K562 (cell line): ENCODE results near the gene CDKN3. TPM values are rescaled to one million over a fixed set of nuclear protein-coding genes. Genes with fewer than 3 reads are reported as not detected.

Experiments
- ATAC-seq: fragments of 200-7000 bp; cut with Tn5 transposase; 3 replicates; pipeline ENCODE4 v1.9.1; 2020; ENCODE audit warnings: moderate library complexity
- BruUV-seq: library from RNA; stranded (reverse); fragments of 400-500 nt; replicated peaks from 2 replicates; lab custom pipeline; 2021; lab: Mats Ljungman, UMichigan
- CTCF ChIA-PET: fragments of 300-600 bp; formaldehyde crosslinking; extraction: SDS; loops from one replicate; lab custom pipeline; 2021; ENCODE audit warnings: low intra/inter-chr PET ratio; lab: Yijun Ruan, JAX
- POLR2A ChIA-PET: fragments of 300-600, 350-650 bp; sonication (Branson Sonifier 250); formaldehyde crosslinking; extraction: SDS; loops from one replicate; lab custom pipeline; 2021; ENCODE audit warnings: antibody characterized with exemption, inconsistent platforms; lab: Yijun Ruan, JAX
- DNase-seq, 4 experiments: peaks; one replicate each; pipeline versions ENCODE4 v3.0.0 to v3.0.0-alpha.2; 2011 to 2018; ENCODE audit warnings: low spot score in 3 of 4, mixed read lengths in 3 of 4; ENCODE audit errors: extremely low read depth in 1 of 4
- FAIRE-seq: peaks from 2 replicates; lab custom pipeline; 2011; peaks lifted over from hg19 to GRCh38; lab: Jason Lieb, UNC
- H2AFZ ChIP-seq: 2 replicates; pipeline ENCODE4 v1.6.0; 2011; ENCODE audit warnings: low read depth, low read length, control low read depth, inconsistent platforms
- H3K27ac ChIP-seq: fragments of 200-600 bp; 3 replicates; pipeline ENCODE4 v1.8.0; 2011; ENCODE audit warnings: low read depth, mild to moderate bottlenecking, control low read depth, inconsistent platforms, low read length, moderate library complexity, mixed read lengths; ENCODE audit errors: extremely low read depth
- H3K27me3 ChIP-seq, 2 experiments: fragments of 300-600 bp in 1 of 2; 2 replicates in 1 of 2; 3 replicates in 1 of 2; pipeline versions ENCODE4 v1.6.0 to v1.8.0; 2011; ENCODE audit warnings: inconsistent platforms in 2 of 2, low read length in 2 of 2, mild to moderate bottlenecking in 1 of 2, mixed read lengths in 1 of 2, moderate library complexity in 1 of 2; ENCODE audit not compliant: control insufficient read depth in 2 of 2, insufficient read depth in 2 of 2
- H3K36me3 ChIP-seq: fragments of 300-600 bp; 3 replicates; pipeline ENCODE4 v1.8.0; 2011; ENCODE audit warnings: mild to moderate bottlenecking, low read length, inconsistent platforms; ENCODE audit not compliant: control insufficient read depth, insufficient read depth
- H3K4me1 ChIP-seq, 2 experiments: fragments of 200-600 bp in 1 of 2; replicated peaks in 1 of 2; 2 replicates in 1 of 2; 3 replicates in 1 of 2; pipeline versions ENCODE4 v1.5.1 to v1.8.0; 2011; ENCODE audit warnings: inconsistent platforms in 2 of 2, low read length in 2 of 2, mild to moderate bottlenecking in 1 of 2, mixed read lengths in 1 of 2, moderate library complexity in 1 of 2; ENCODE audit not compliant: control insufficient read depth in 2 of 2, insufficient read depth in 2 of 2
- H3K4me2 ChIP-seq: 2 replicates; pipeline ENCODE4 v1.6.1; 2011; ENCODE audit warnings: low read length, control low read depth, inconsistent platforms, mixed read lengths; ENCODE audit not compliant: insufficient read depth
- H3K4me3 ChIP-seq: fragments of 200-600 bp; sonication (generic), shearing (Covaris generic); 2 replicates; pipeline ENCODE4 v1.5.1; 2016; ENCODE audit warnings: control low read depth, inconsistent platforms
- H3K79me2 ChIP-seq: fragments of 200-600 bp; 3 replicates; pipeline ENCODE4 v1.8.0; 2011; ENCODE audit warnings: low read length, inconsistent platforms; ENCODE audit not compliant: control insufficient read depth, insufficient read depth
- H3K9ac ChIP-seq, 2 experiments: 2 replicates each; pipeline versions ENCODE4 v1.6.0 to v1.6.1; 2011; ENCODE audit warnings: low read depth in 2 of 2, low read length in 2 of 2, control low read depth in 1 of 2, inconsistent platforms in 1 of 2, mild to moderate bottlenecking in 1 of 2, mixed read lengths in 1 of 2; ENCODE audit not compliant: insufficient read depth in 1 of 2
- H3K9me1 ChIP-seq: one replicate; pipeline ENCODE4 v1.6.0; 2011; ENCODE audit warnings: inconsistent platforms, mild to moderate bottlenecking, low read length, moderate library complexity; ENCODE audit not compliant: control insufficient read depth, insufficient read depth
- H3K9me3 ChIP-seq: replicated peaks from 2 replicates; pipeline ENCODE4 v1.5.1; 2011; ENCODE audit warnings: low read depth, low read length, inconsistent platforms; ENCODE audit not compliant: control insufficient read depth, insufficient read depth
- H4K20me1 ChIP-seq: replicated peaks from 2 replicates; pipeline ENCODE4 v1.6.1; 2011; ENCODE audit warnings: low read length, inconsistent platforms, mixed read lengths; ENCODE audit not compliant: control insufficient read depth, insufficient read depth
- CTCF ChIP-seq, 3 experiments: IDR thresholded peaks in 2 of 3; conservative IDR thresholded peaks in 1 of 3; 2 replicates each; pipeline ENCODE4 v1.5.1; 2011 to 2012; ENCODE audit warnings: low read length in 3 of 3, mild to moderate bottlenecking in 3 of 3, control low read depth in 2 of 3, improper control_type of control experiment in 1 of 3, inconsistent platforms in 1 of 3, low read depth in 1 of 3, mixed read lengths in 1 of 3, moderate library complexity in 1 of 3; ENCODE audit not compliant: insufficient read depth in 2 of 3
- GMEB1 ChIP-seq: fragments of 250-450 bp; sonication (Bioruptor Pico); IDR thresholded peaks from 2 replicates; pipeline ENCODE4 v1.4.0; 2020; ENCODE audit warnings: mild to moderate bottlenecking
- HDAC2 ChIP-seq: fragments of 450-650 bp; IDR thresholded peaks from 2 replicates; pipeline ENCODE4 v1.6.1; 2016; ENCODE audit warnings: mild to moderate bottlenecking
- MEIS2 ChIP-seq: fragments of 450-650 bp; IDR thresholded peaks from 2 replicates; pipeline ENCODE4 v1.6.1; 2014; ENCODE audit warnings: mild to moderate bottlenecking; ENCODE audit not compliant: partially characterized antibody
- NRF1 ChIP-seq, 2 experiments: fragments of 450-650 bp; IDR thresholded peaks in 1 of 2; conservative IDR thresholded peaks in 1 of 2; 2 replicates each; pipeline ENCODE4 v1.6.1; 2014; ENCODE audit warnings: mild to moderate bottlenecking in 2 of 2
- PBX2 ChIP-seq, 2 experiments: IDR thresholded peaks in 1 of 2; conservative IDR thresholded peaks in 1 of 2; 2 replicates each; pipeline ENCODE4 v1.6.1; 2016; ENCODE audit warnings: low read depth in 2 of 2, mild to moderate bottlenecking in 1 of 2, missing compliant biosample characterization in 1 of 2, missing genetic modification characterization in 1 of 2, moderate library complexity in 1 of 2
- SIX5 ChIP-seq, 2 experiments: IDR thresholded peaks; 2 replicates each; pipeline ENCODE4 v1.6.1; 2011; ENCODE audit warnings: low read length in 2 of 2, borderline replicate concordance in 1 of 2, low read depth in 1 of 2, mild to moderate bottlenecking in 1 of 2, moderate library complexity in 1 of 2; ENCODE audit not compliant: insufficient read depth in 1 of 2
- SMC3 ChIP-seq: conservative IDR thresholded peaks from 2 replicates; pipeline ENCODE4 v1.6.1; 2011; ENCODE audit warnings: low read depth, low read length, improper control_type of control experiment; ENCODE audit not compliant: insufficient read depth
- THAP7 ChIP-seq: fragments of 250-450 bp; sonication (Bioruptor Pico); IDR thresholded peaks from 2 replicates; pipeline ENCODE4 v1.5.0; 2021
- ZNF280A ChIP-seq: fragments of 450-650 bp; IDR thresholded peaks from 2 replicates; pipeline ENCODE4 v1.6.1; 2018; ENCODE audit warnings: mild to moderate bottlenecking, low read depth; ENCODE audit not compliant: partially characterized antibody
- WGBS: fragments of 100-300 bp; shearing (Covaris generic); methylation state at CpG from one replicate; pipeline ENCODE4 v1.1.6; 2016; ENCODE audit warnings: low coverage, mixed read lengths; ENCODE audit not compliant: insufficient coverage; ENCODE audit errors: missing lambda C conversion rate; 5-methylcytosine and 5-hydroxymethylcytosine counted together
- in situ Hi-C: fragments of 300-500 bp; cut with MboI; formaldehyde crosslinking; loops from 4 replicates; pipeline ENCODE4 v1.15.0; 2018; ENCODE audit warnings: inconsistent platforms, mixed read lengths
- intact Hi-C: fragments of 100-400 bp; cut with micrococcal nuclease; formaldehyde crosslinking; loops from 2 replicates; pipeline ENCODE4 v1.14.2; 2022
- polyA plus RNA-seq, 8 experiments: library from polyadenylated mRNA; depleted of rRNA in 4 of 8; stranded (reverse) in 5 of 8; unstranded in 3 of 8; fragments of >200 nt; fragmentation: Nextera tagmentation in 2 of 8; fragmentation: Illumina TruSeq in 1 of 8; extraction: Ambion mirVana in 2 of 8; extraction: Trizol in 1 of 8; gene quantifications; 2 replicates each; pipeline versions ENCODE4 v1.2.1 to v1.2.3, GENCODE V29; 2011 to 2014; ENCODE audit warnings: inconsistent platforms in 1 of 8, missing spikeins in 1 of 8
- total RNA-seq, 7 experiments: library from RNA; depleted of rRNA in 6 of 7; stranded (reverse); fragments of >200 nt in 6 of 7; fragmentation: Illumina TruSeq in 2 of 7; extraction: Trizol in 2 of 7; gene quantifications; 2 replicates each; pipeline versions ENCODE4 v1.2.1 to v1.2.3, GENCODE V29; 2011 to 2021; ENCODE audit warnings: low replicate concordance in 1 of 7

Gene CDKN3
- total and polyA plus RNA-seq, 9 of the 15 experiments (the other 6 are each of a cell fraction or from before 2014, with no cell fraction given) = 41.3 to 128 (median 70.7) TPM

GRCh38 chr14:54348001-54348611 lies 48.7 kb upstream of the CDKN3 start:
- Histone ChIP-seq H3K27ac (no peak overlapping the region), H3K36me3 (no peaks in the 10 kb centered on the region), H3K9ac (no peak overlapping the region), H4K20me1 (no peaks in the 10 kb centered on the region), H3K27me3 (peaks cover 4 to 5% of the 10 kb centered on the region in 2 experiments; a peak in 2 of 5 replicates), H3K4me3 (no peak overlapping the region), H3K4me2 (no peak overlapping the region), H2AFZ (no peak overlapping the region), H3K4me1 (peaks cover 0 to 5% of the 10 kb centered on the region in 2 experiments; a peak in 4 of 5 replicates), H3K9me1 (no peaks in the 10 kb centered on the region), H3K9me3 (no peaks in the 10 kb centered on the region), H3K79me2 (no peaks in the 10 kb centered on the region)
- in situ Hi-C loops (loop anchor here (25.0 kb wide), 1 partner anchor 1536 kb away; no protein-coding TSS in a partner anchor), intact Hi-C loops (loop anchor here (5.0 kb wide), 3 partner anchors 41 to 1051 kb away; no protein-coding TSS in a partner anchor)
- DNase-seq (peak; percentile 47 to 65 (median 51)), FAIRE-seq (peak; percentile 73), ATAC-seq (peak; percentile 75)
- POLR2A ChIA-PET = interaction anchor here (0.6 kb wide), 2 partner anchors 220 to 1196 kb away, joined by 3 to 5 read pairs; no protein-coding TSS in a partner anchor
- no TSS peak for BruUV-seq
- whole genome bisulfite sequencing = 8% methylated on average over 4 of the region's 5 CpGs
- CTCF ChIA-PET = interaction anchor here (0.6 to 1.2 kb wide), 2 partner anchors 40 to 1887 kb away, joined by 3 read pairs; no protein-coding TSS in a partner anchor
- peak; percentile 68 to 79 (median 73) for TF ChIP-seq CTCF (IDR thresholded peaks at IDR 0.05 in 2 of 3, conservative IDR thresholded peaks at IDR 0.05 in 1 of 3; ENCODE audit: insufficient read depth in 2 of 3, low read depth in 1 of 3, low read length in 3 of 3)
- TF ChIP-seq ZNF280A = no peak
- TF ChIP-seq MEIS2 = peak; percentile 7
- TF ChIP-seq GMEB1 (CRISPR knock-in tag) = no peak
- no peak for TF ChIP-seq THAP7 (CRISPR knock-in tag)
- no peak for TF ChIP-seq HDAC2
- no peak for TF ChIP-seq NRF1 (conservative IDR thresholded peaks at IDR 0.05 in 1 of 2, IDR thresholded peaks at IDR 0.05 in 1 of 2)
- TF ChIP-seq PBX2 (CRISPR knock-in tag; IDR thresholded peaks at IDR 0.05; ENCODE audit: low read depth) = no peak
- 0 out of 2 replicates have a peak, but pooled peaks have one; percentile 18 for TF ChIP-seq PBX2 (tag; conservative IDR thresholded peaks at IDR 0.05; ENCODE audit: low read depth)
- no peak for TF ChIP-seq SIX5 (IDR thresholded peaks at IDR 0.05; ENCODE audit: borderline replicate concordance in 1 of 2, insufficient read depth in 1 of 2, low read depth in 1 of 2, low read length in 2 of 2)
- peak; percentile 51 for TF ChIP-seq SMC3
